ENCODE measurements around the gene SNX24.

DNA sequence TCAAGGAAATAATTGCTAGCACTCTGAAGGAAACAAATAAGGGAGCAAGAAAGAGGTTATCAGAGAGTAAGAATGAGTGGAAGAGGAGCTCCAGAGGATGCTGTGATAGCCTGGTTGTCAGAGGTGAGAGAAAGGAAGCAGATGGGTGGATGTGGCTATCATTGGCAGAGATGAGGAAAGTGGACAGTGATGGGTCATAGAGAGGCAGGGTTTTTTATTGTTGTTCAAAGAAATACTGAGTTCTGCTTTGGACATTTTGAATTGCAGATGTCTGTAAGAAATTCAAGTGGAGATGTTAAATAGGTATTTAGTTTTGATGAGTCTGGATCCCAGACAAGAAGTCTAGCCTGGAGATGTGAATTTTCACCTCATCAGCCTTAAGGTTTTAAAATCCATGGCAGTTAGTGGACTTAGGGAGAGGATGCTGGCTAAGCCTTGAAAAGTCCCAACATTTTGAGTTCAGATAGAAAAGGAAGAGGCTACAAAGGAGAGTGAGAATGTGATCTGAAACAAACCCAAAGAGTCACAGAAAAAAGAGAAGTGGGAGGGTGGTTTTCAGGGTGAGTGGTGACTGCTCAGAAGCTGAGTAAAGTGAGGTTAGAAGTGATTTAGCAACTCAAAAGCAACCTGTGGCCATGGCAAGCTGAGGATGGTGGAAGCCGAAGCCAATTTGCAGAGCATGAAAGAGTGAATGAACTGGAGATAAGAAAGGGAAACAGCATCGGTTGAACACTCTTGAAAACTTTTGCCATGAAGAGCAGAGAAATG lies 140.7 kb downstream of the SNX24 start:
- TF ChIP-seq RAD21 (IDR thresholded peaks at IDR 0.05; ENCODE audit: low read depth), result no peak
- no peak for TF ChIP-seq POLR2A (IDR thresholded peaks at IDR 0.05; ENCODE audit: borderline replicate concordance, extremely low read depth, insufficient read depth, insufficient read length)
- TF ChIP-seq, protein P1, sequence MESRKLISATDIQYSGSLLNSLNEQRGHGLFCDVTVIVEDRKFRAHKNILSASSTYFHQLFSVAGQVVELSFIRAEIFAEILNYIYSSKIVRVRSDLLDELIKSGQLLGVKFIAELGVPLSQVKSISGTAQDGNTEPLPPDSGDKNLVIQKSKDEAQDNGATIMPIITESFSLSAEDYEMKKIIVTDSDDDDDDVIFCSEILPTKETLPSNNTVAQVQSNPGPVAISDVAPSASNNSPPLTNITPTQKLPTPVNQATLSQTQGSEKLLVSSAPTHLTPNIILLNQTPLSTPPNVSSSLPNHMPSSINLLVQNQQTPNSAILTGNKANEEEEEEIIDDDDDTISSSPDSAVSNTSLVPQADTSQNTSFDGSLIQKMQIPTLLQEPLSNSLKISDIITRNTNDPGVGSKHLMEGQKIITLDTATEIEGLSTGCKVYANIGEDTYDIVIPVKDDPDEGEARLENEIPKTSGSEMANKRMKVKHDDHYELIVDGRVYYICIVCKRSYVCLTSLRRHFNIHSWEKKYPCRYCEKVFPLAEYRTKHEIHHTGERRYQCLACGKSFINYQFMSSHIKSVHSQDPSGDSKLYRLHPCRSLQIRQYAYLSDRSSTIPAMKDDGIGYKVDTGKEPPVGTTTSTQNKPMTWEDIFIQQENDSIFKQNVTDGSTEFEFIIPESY (IDR thresholded peaks at IDR 0.05; ENCODE audit: extremely low read depth, insufficient replicate concordance, low read length), result no peak
- no peak for TF ChIP-seq CTCF (IDR thresholded peaks at IDR 0.05 in 2 of 3, conservative IDR thresholded peaks at IDR 0.05 in 1 of 3; ENCODE audit: borderline replicate concordance in 1 of 3, insufficient read depth in 1 of 3, low read depth in 2 of 3, low read length in 2 of 3)
- TF ChIP-seq TCF7L2 (IDR thresholded peaks at IDR 0.05; ENCODE audit: borderline replicate concordance, extremely low read depth, insufficient read depth, insufficient read length), result no peak
- TF ChIP-seq CEBPB (IDR thresholded peaks at IDR 0.05; ENCODE audit: low read depth), result no peak
- TF ChIP-seq SP1 (IDR thresholded peaks at IDR 0.05; ENCODE audit: low read depth), result no peak
